ENCODE data around the gene IRX5.

- TF ChIP-seq PPARA (CRISPR knock-in tag; IDR thresholded peaks at IDR 0.05; ENCODE audit: borderline replicate concordance) (no peak), RARB (CRISPR knock-in tag; IDR thresholded peaks at IDR 0.05) (no peak), OSR1 (CRISPR knock-in tag; IDR thresholded peaks at IDR 0.05) (no peak), TCF4 (CRISPR knock-in tag; IDR thresholded peaks at IDR 0.05; ENCODE audit: borderline replicate concordance) (no peak), ZNF565 (CRISPR knock-in tag; conservative IDR thresholded peaks at IDR 0.05; ENCODE audit: low read depth) (no peak), TOX (CRISPR knock-in tag; IDR thresholded peaks at IDR 0.05; ENCODE audit: borderline replicate concordance) (no peak), CREB5 (CRISPR knock-in tag; IDR thresholded peaks at IDR 0.05; ENCODE audit: low read depth) (no peak)
- TF ChIP-seq, protein P1, sequence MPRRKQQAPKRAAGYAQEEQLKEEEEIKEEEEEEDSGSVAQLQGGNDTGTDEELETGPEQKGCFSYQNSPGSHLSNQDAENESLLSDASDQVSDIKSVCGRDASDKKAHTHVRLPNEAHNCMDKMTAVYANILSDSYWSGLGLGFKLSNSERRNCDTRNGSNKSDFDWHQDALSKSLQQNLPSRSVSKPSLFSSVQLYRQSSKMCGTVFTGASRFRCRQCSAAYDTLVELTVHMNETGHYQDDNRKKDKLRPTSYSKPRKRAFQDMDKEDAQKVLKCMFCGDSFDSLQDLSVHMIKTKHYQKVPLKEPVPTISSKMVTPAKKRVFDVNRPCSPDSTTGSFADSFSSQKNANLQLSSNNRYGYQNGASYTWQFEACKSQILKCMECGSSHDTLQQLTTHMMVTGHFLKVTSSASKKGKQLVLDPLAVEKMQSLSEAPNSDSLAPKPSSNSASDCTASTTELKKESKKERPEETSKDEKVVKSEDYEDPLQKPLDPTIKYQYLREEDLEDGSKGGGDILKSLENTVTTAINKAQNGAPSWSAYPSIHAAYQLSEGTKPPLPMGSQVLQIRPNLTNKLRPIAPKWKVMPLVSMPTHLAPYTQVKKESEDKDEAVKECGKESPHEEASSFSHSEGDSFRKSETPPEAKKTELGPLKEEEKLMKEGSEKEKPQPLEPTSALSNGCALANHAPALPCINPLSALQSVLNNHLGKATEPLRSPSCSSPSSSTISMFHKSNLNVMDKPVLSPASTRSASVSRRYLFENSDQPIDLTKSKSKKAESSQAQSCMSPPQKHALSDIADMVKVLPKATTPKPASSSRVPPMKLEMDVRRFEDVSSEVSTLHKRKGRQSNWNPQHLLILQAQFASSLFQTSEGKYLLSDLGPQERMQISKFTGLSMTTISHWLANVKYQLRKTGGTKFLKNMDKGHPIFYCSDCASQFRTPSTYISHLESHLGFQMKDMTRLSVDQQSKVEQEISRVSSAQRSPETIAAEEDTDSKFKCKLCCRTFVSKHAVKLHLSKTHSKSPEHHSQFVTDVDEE (CRISPR knock-in tag; IDR thresholded peaks at IDR 0.05) = no peak
Observed at GRCh38 chr16:54936201-54936978, 5.7 kb downstream of the IRX5 start.
